Measurements from ENCODE around the gene TKT.
"Not testable (repeated sequence)": the region's sequence is repeated elsewhere in the genome, so short reads cannot be mapped to it uniquely, and the experiment has no call there.

TKT gene

GRCh38 chr3:53255775-53256703 is at the start of gene TKT:
Gene TKT, minus strand, starts transcription at chr3:53256022. Its CDS starts 80 bp downstream, at chr3:53255942.
- no peak for TF ChIP-seq ZNF274 (IDR thresholded peaks at IDR 0.05; ENCODE audit: low read depth, low read length)
- H3K4me3 ChIP-seq (ENCODE audit: low read length), result peak within 1 kb of the TSS; percentile 86

- H3K4me3 ChIP-seq (ENCODE audit: low read length), result no peak overlapping the region
- TF ChIP-seq ZNF274 (IDR thresholded peaks at IDR 0.05; ENCODE audit: low read depth, low read length), result no peak
These were observed 48.1 kb upstream of the TKT start for GRCh38 chr3:53303957-53304356.

- H3K4me3 ChIP-seq (ENCODE audit: low read length), result no peak overlapping the region
- no peak for TF ChIP-seq ZNF274 (IDR thresholded peaks at IDR 0.05; ENCODE audit: low read depth, low read length)
These were observed 47.7 kb upstream of the TKT start for GRCh38 chr3:53303549-53303948.

- no peak overlapping the region for H3K4me3 ChIP-seq (ENCODE audit: low read length)
- TF ChIP-seq ZNF274 (IDR thresholded peaks at IDR 0.05; ENCODE audit: low read depth, low read length), result no peak
These were observed 45.0 kb upstream of the TKT start for GRCh38 chr3:53300826-53301225.

GRCh38 chr3:53299611-53300023 is 43.8 kb upstream of the TKT start:
- H3K4me3 ChIP-seq (ENCODE audit: low read length), result not testable (repeated sequence)

- no peak for TF ChIP-seq ZNF274 (IDR thresholded peaks at IDR 0.05; ENCODE audit: low read depth, low read length)
- no peak overlapping the region for H3K4me3 ChIP-seq (ENCODE audit: low read length)
These were observed 39.6 kb upstream of the TKT start for GRCh38 chr3:53295410-53295809.

GRCh38 chr3:53293867-53294266 is 38.0 kb upstream of the TKT start:
- TF ChIP-seq ZNF274 (IDR thresholded peaks at IDR 0.05; ENCODE audit: low read depth, low read length), result no peak
- H3K4me3 ChIP-seq (ENCODE audit: low read length), result no peak overlapping the region

- no peak overlapping the region for H3K4me3 ChIP-seq (ENCODE audit: low read length)
These were observed 32.4 kb upstream of the TKT start for GRCh38 chr3:53288214-53288613.

GRCh38 chr3:53287131-53287629 is 31.4 kb upstream of the TKT start:
- no peak overlapping the region for H3K4me3 ChIP-seq (ENCODE audit: low read length)
- no peak for TF ChIP-seq ZNF274 (IDR thresholded peaks at IDR 0.05; ENCODE audit: low read depth, low read length)

More at GRCh38 chr3:53288214-53288613, 32.4 kb upstream of the TKT start:
- no peak for TF ChIP-seq ZNF274 (IDR thresholded peaks at IDR 0.05; ENCODE audit: low read depth, low read length)

- no peak overlapping the region for H3K4me3 ChIP-seq (ENCODE audit: low read length)
- no peak for TF ChIP-seq ZNF274 (IDR thresholded peaks at IDR 0.05; ENCODE audit: low read depth, low read length)
These were observed 30.9 kb upstream of the TKT start for GRCh38 chr3:53286727-53287126.

- TF ChIP-seq ZNF274 (IDR thresholded peaks at IDR 0.05; ENCODE audit: low read depth, low read length), result no peak
- H3K4me3 ChIP-seq (ENCODE audit: low read length), result no peak overlapping the region
These were observed 26.8 kb upstream of the TKT start for GRCh38 chr3:53282581-53282980.

- TF ChIP-seq ZNF274 (IDR thresholded peaks at IDR 0.05; ENCODE audit: low read depth, low read length), result no peak
- H3K4me3 ChIP-seq (ENCODE audit: low read length), result no peak overlapping the region
These were observed 22.8 kb upstream of the TKT start for GRCh38 chr3:53278667-53279066.

- TF ChIP-seq ZNF274 (IDR thresholded peaks at IDR 0.05; ENCODE audit: low read depth, low read length), result no peak
- H3K4me3 ChIP-seq (ENCODE audit: low read length), result no peak overlapping the region
These were observed 19.2 kb upstream of the TKT start for GRCh38 chr3:53274938-53275605.

GRCh38 chr3:53273146-53273670 is 17.4 kb upstream of the TKT start:
- no peak for TF ChIP-seq ZNF274 (IDR thresholded peaks at IDR 0.05; ENCODE audit: low read depth, low read length)
- no peak overlapping the region for H3K4me3 ChIP-seq (ENCODE audit: low read length)

Measured in GM08714 (cell line).